AG04450 (cell line): ENCODE results near the gene AK2. TPM values are rescaled to one million over a fixed set of nuclear protein-coding genes. Genes with fewer than 3 reads are reported as not detected.
A peak's percentile ranks its signal among the peaks of the same experiment; 100 is the strongest.

ENCODE experiments used
- CTCF ChIA-PET: fragments of 300-600, 350-600 bp; formaldehyde crosslinking; extraction: SDS; loops from one replicate; lab custom pipeline; 2022; ENCODE audit warnings: antibody characterized with exemption, inconsistent platforms; lab: Charles Lee
- POLR2A ChIA-PET: fragments of 350-600 bp; formaldehyde crosslinking; extraction: SDS; loops from one replicate; lab custom pipeline; 2021; ENCODE audit warnings: antibody characterized with exemption, inconsistent platforms; lab: Yijun Ruan, JAX
- DNase-seq: peaks from one replicate; pipeline ENCODE4 v3.0.0-alpha.2; 2011; ENCODE audit warnings: low read depth, low spot score
- H3K27ac ChIP-seq: one replicate; pipeline ENCODE4 v1.5.1; 2012; ENCODE audit warnings: low read depth, low read length, control low read depth
- H3K27me3 ChIP-seq: one replicate; pipeline ENCODE4 v1.6.0; 2012; ENCODE audit warnings: low read length; ENCODE audit not compliant: control insufficient read depth, insufficient read depth
- H3K4me3 ChIP-seq: 2 replicates; pipeline ENCODE4 v1.5.1; 2011; ENCODE audit warnings: mild to moderate bottlenecking, low read depth, low read length, control low read depth
- H3K9me3 ChIP-seq: 2 replicates; pipeline ENCODE4 v1.5.1; 2012; ENCODE audit warnings: low read length; ENCODE audit not compliant: control insufficient read depth, insufficient read depth
- polyA plus RNA-seq: library from polyadenylated mRNA; depleted of rRNA; stranded (reverse); fragments of >200 nt; gene quantifications from 2 replicates; pipeline ENCODE4 v1.2.3, GENCODE V29; 2011
- TF ChIP-seq, protein P1 (sequence below): IDR thresholded peaks from 2 replicates; pipeline ENCODE4 v1.5.1; 2011; ENCODE audit warnings: low read depth, low read length, control low read depth, inconsistent platforms

AK2 gene
- polyA plus RNA-seq, 1 experiment = 129 TPM

DNA sequence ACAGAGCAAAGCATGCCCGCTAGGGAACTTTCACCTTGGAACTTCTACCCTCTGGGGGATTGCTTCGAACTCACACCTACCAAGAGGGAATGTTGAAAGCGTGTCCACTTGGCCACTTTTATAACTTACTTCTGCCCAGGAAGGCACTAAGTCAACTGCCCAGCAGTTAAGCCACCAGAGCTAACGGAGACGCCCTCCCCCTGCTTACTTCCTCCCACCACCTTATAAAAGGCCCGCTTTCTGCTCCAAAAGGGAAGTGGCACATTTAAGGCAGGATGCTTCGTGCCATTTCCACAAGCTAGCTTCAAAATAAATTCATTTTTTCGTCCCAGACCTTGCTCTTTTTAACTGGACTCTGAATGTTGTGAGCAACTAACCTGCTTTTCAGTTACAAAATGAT is 3.2 kb upstream of the AK2 start:
- ChIA-PET CTCF (interaction anchor here (1.0 kb wide), 1 partner anchor 15 kb away, joined by 3 read pairs; no protein-coding TSS in a partner anchor), POLR2A (no interaction called here)
- TF ChIP-seq, protein P1, sequence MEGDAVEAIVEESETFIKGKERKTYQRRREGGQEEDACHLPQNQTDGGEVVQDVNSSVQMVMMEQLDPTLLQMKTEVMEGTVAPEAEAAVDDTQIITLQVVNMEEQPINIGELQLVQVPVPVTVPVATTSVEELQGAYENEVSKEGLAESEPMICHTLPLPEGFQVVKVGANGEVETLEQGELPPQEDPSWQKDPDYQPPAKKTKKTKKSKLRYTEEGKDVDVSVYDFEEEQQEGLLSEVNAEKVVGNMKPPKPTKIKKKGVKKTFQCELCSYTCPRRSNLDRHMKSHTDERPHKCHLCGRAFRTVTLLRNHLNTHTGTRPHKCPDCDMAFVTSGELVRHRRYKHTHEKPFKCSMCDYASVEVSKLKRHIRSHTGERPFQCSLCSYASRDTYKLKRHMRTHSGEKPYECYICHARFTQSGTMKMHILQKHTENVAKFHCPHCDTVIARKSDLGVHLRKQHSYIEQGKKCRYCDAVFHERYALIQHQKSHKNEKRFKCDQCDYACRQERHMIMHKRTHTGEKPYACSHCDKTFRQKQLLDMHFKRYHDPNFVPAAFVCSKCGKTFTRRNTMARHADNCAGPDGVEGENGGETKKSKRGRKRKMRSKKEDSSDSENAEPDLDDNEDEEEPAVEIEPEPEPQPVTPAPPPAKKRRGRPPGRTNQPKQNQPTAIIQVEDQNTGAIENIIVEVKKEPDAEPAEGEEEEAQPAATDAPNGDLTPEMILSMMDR = no peak

DNA sequence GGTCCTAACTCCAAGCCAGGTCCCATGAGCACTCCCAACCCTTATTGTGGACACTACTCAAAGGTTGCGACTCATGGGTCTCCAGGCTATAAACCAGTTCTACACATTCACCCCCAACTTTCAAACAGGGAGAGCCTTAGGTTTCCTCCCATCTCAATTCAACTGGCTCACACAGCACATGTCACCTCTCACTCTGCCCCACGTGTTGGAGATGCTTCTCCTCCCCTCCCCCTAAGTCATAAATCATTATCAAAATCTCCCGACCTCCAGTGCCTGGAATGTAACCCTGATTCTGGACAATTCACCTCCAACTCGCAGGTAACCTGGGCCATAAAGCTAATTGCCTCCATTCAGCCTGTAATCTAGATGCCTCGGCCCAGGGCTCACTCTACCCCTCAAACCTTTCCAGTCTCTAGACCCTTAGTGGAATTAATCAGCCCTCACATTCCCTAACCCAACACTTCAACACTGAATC is 595 bp downstream of the AK2 start:
- H3K9me3 ChIP-seq = no peaks in the 10 kb centered on the region
- peak overlapping the region; percentile 88 for H3K4me3 ChIP-seq
- POLR2A ChIA-PET = no interaction called here
- DNase-seq = no peak
- CTCF ChIA-PET = interaction anchor here (1.3 kb wide), 1 partner anchor 29 kb away, joined by 4 read pairs; no protein-coding TSS in a partner anchor
- TF ChIP-seq, protein P1 = no peak
- no peaks in the 10 kb centered on the region for H3K27me3 ChIP-seq
- H3K27ac ChIP-seq = peak overlapping the region; percentile 68

More for the DNA sequence above, 3.2 kb upstream of the AK2 start:
- Histone ChIP-seq H3K27ac (no peak overlapping the region), H3K4me3 (no peak overlapping the region), H3K9me3 (no peaks in the 10 kb centered on the region), H3K27me3 (no peaks in the 10 kb centered on the region)
- DNase-seq = no peak

DNA sequence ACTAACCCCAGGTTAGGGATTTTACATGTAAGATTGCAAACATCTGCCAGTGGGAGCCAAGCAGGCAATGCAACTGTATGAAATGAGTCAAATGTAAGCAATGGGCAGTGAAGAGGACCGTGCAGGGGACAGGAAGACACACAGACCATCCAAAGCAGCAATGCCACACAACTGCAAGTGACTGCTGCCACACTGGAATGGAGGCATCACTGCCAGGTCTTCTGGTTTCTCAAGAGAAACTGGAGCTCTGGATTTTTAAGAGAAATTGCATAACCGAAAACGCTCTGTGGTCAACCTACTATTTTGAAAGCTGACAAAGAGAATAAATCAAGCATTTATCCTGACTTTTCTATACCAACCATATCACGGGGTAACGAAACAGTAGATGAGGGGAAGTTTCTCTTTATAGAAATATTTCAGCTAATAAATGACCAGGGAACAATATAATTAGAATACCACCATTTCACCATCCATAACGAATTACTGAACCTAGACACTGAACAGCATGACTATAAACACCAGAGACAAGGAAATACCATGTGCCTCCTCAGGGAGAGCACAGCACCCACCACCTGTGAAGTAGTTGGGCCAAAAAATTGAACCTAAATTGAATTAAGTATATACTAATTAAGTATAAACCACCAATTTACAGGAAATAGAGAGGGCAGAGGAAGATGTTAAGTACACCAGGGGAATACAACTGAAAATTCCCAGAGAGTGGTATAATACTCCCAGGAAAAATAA is 4.4 kb downstream of the AK2 start:
- Histone ChIP-seq H3K9me3 (no peaks in the 10 kb centered on the region), H3K27ac (no peak overlapping the region), H3K27me3 (no peaks in the 10 kb centered on the region), H3K4me3 (no peak overlapping the region)
- TF ChIP-seq, protein P1 = no peak
- no peak for DNase-seq
- ChIA-PET CTCF (interaction anchor here (1.9 to 4.2 kb wide), 2 partner anchors 23 to 54 kb away, joined by 8 to 18 read pairs; no protein-coding TSS in a partner anchor), POLR2A (interaction anchor here (0.7 kb wide), 1 partner anchor 1393 kb away, joined by 3 read pairs; no protein-coding TSS in a partner anchor)

DNA sequence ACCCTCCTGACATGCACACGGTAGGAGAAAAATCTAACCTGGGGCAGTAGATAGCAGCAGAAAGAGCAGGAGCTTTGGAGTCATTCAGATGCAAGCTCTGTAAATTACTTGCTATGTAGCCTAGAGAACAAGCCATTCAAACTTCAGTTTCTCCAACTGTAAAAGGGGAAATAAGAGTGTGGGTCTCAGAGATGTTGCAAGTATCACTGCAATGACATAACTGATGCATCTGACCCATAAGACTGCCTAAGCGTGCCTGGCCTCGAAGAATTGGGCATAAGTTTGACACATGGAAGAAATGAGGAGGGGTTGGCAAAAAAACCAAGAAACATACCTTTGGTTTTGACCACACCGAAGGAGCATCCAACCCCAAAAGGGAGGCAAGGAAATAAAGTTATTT is 5.2 kb downstream of the AK2 start:
- no peak overlapping the region for H3K4me3 ChIP-seq
- POLR2A ChIA-PET = interaction anchor here (1.2 kb wide), 1 partner anchor 67 kb away, joined by 6 read pairs; the partner anchor contains the start of gene RNF19B
- H3K9me3 ChIP-seq = no peaks in the 10 kb centered on the region
- no peak for DNase-seq
- CTCF ChIA-PET = interaction anchor here (1.1 to 4.2 kb wide), 3 partner anchors 23 to 59 kb away, joined by 3 to 18 read pairs (median 4); no protein-coding TSS in a partner anchor
- no peak overlapping the region for H3K27ac ChIP-seq
- no peaks in the 10 kb centered on the region for H3K27me3 ChIP-seq
- TF ChIP-seq, protein P1 = no peak

DNA sequence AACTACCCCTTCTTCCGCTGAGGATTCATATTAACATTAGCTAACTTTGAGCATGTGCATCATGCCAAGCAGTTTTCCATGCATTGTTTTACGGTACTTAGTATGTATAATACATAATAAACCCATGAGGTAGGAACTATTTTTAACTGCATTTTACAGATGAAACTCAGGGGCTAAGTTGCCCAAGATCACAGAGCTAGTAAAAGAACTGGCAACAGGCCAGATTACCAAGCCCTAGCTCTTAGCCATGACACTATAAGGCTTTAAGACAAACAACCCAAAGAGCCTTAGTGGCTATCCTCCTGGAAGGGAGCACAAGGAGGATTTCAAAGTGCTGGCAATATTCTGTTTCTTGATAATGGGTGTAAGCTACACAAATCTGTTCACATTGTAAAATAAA is 6.1 kb downstream of the AK2 start:
- no peak for DNase-seq
- POLR2A ChIA-PET = interaction anchor here (0.5 to 1.2 kb wide), 2 partner anchors 66 to 127 kb away, joined by 3 to 6 read pairs; partner anchors contain the start of gene RNF19B
- Histone ChIP-seq H3K27ac (no peak overlapping the region), H3K9me3 (no peaks in the 10 kb centered on the region), H3K27me3 (no peaks in the 10 kb centered on the region), H3K4me3 (no peak overlapping the region)
- CTCF ChIA-PET = interaction anchor here (0.8 to 4.2 kb wide), 6 partner anchors 24 to 138 kb away, joined by 3 to 18 read pairs (median 4); no protein-coding TSS in a partner anchor
- TF ChIP-seq, protein P1 = no peak
